HepG2 (cell line): ENCODE results near the gene RPS6KB1.
A peak's percentile ranks its signal among the peaks of the same experiment; 100 is the strongest.

Experiments used
- CTCF ChIP-seq: sonication (generic); formaldehyde crosslinking; IDR thresholded peaks from 2 replicates; pipeline ENCODE4 v1.5.0; 2020; ENCODE audit warnings: mild to moderate bottlenecking, missing genetic modification reagents, moderate library complexity
- ELF4 ChIP-seq: sonication (generic); formaldehyde crosslinking; IDR thresholded peaks from 2 replicates; pipeline ENCODE4 v1.5.0; 2020; ENCODE audit warnings: missing genetic modification reagents, mild to moderate bottlenecking, moderate library complexity, borderline replicate concordance
- ZFAT ChIP-seq: sonication (generic); formaldehyde crosslinking; conservative IDR thresholded peaks from 2 replicates; pipeline ENCODE4 v1.8.1; 2023; ENCODE audit warnings: missing genetic modification reagents, inconsistent platforms

DNA sequence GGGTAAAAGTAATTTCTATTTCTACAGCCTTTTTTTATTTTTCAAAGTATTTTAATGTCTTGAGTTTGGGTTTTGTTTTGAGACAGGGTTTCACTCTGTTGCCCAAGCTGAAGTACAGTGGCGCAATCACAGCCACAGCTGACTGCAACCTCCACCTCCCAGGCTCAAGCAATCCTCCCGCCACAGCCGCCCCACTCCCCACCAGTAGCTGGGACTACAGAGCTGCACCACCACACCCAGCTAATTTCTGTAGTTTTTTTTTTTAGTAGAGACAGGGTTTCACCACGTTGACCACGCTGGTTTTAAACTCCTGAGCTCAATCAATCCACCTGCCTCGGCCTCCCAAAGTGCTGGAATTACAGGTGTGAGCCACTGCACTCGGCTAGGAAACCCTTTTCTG, 44.1 kb upstream of the RPS6KB1 start:
- no peak for TF ChIP-seq ZFAT (CRISPR knock-in tag)
- no peak for TF ChIP-seq ELF4 (CRISPR knock-in tag)
- 0 out of 2 replicates have a peak, but pooled peaks have one; percentile 12 for TF ChIP-seq CTCF (CRISPR knock-in tag)
